ENCODE data around the gene PLA2G4D.

GRCh38 chr15:42080186-42080918 lies 14.0 kb downstream of the PLA2G4D start:
- TF ChIP-seq ZNF70 (CRISPR knock-in tag; IDR thresholded peaks at IDR 0.05) (no peak), CREB5 (CRISPR knock-in tag; IDR thresholded peaks at IDR 0.05; ENCODE audit: low read depth) (no peak), ESRRG (CRISPR knock-in tag; IDR thresholded peaks at IDR 0.05) (no peak), ZNF565 (CRISPR knock-in tag; conservative IDR thresholded peaks at IDR 0.05; ENCODE audit: low read depth) (no peak)
